Glomerular visceral epithelial cell (primary cell): ENCODE results near the gene MTHFD1L.
A peak's percentile ranks its signal among the peaks of the same experiment; 100 is the strongest.
"Not testable (repeated sequence)": the region's sequence is repeated elsewhere in the genome, so short reads cannot be mapped to it uniquely, and the experiment has no call there.

Source experiments
- DNase-seq: peaks from one replicate; pipeline ENCODE4 v3.0.0-alpha.2; 2016; ENCODE audit errors: extremely low spot score

Gene MTHFD1L

DNA sequence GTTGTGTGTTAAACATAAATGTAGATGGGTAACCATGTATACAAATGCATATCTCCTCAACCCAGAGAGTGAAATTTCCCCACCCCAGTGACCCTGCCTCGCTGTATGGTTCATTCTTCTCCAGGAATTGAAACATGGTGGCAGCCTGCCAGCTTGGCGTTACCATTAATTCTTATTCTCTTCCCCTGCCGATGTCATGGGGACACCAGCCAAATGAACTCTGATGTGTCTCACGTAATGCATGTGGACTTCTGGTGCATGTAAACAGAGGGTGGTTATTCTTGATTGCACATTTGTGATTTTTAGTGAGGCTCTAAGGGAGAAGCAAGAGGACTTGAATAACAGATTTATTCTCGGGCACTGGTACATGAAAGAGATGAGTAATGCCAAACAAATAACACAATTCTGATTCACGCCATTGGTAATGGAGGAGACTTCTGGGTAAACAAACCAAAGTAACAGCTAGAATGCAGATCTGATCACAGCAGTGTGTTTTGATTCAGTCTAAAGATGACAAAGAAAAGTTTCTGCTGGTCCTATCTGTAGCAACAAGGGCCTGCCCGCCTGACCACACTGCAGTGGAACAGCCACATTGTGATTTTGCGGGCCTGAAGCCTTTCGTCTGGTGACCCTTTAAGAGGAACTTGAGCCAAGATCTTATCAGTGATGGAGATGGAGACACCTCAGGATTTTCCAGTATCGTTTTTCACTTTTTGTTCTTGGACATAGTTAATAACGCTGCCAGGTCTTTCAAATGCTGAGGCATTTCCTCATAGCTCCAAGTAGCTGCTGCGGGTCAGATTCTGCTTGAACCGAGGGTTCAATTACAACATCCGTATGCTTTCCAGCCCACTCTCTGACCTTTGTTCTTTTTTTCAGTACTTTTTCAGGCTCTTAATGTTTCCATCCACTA, 202.4 kb downstream of the MTHFD1L start:
- DNase-seq, result peak; percentile 90

DNA sequence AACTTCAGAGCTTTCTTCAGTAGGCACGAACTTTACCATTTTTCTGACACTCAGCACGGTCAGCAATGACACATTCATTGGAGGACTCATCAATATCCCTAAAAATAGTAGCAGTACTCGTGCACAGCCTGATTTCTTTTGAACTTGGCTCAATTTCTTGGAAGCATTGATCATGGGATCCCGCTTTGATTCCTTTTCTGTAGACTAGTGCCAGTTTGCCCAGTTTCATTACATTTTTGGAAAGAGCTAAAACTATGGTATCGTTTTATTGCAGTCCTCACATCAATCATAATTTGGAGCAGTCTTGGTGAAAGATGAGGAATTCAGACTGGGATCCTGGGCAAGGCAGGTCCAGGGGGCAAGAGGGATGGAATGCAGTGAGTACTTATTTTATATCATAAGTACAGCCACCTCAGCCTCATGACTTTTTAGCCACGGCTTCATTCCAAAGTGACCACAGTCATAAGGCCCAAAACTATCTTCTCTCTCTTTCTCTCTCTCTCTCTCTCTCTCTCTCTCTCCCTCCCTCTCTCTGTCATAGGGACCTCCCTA, 203.3 kb downstream of the MTHFD1L start:
- peak; percentile 80 for DNase-seq

DNA sequence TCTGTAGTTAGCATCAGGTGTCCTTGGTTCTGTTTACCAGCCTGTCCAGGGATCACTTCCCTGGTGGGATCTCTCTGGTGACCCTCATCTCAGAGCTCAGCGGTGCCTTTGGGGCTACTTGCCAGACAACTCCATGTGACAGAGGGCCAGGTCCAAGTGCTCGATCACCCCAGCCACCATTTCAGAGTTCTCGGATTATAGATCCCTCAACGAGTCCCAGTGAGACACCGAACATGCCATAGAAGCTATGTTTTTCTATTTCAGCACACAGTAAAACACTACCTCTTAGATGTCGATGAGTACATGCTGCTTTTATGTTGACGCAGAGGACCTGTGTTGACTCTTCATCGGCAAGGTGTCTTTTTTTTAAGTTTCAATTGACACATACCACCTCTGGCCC, 204.1 kb downstream of the MTHFD1L start:
- DNase-seq, result no peak

DNA sequence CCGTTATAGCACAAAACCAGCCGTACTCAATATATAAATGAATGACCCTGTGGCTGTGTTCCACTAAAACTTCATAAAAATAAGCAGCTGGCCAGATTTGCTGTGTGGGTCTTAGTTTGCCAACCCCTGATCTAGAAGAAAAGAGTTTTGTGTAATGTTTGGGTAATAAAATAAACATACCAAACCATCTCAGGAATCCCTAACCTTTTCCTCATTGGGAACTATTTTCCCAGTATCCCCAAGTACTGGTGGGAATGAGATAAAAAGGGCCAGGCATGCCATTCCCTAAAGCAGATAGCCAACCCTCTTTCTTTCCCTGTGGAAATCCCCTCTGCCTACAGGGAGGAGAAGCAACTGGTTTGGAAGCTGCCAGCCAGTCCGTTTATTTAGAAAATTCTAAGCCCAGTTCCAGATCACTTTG, 205.1 kb downstream of the MTHFD1L start:
- DNase-seq, result no peak

DNA sequence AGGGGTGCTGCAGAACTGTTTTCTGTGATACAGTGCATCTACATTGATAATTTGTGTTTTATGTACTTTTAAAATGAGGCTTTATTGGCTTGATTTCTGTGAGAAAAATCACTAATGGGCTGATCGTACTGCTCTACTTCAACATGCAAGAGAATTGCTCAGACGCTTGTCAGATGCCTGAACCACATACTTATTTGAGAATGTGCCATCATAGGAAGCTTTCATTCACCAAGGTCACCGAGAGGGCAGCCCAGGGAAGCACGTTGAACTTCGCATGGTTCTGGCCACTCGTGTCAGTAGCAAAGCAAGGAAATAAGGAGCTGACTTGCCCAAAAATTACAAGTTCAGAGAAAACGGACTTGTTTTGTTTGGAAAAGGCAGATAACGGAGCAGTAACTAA, 205.8 kb downstream of the MTHFD1L start:
- DNase-seq, result peak; percentile 38

DNA sequence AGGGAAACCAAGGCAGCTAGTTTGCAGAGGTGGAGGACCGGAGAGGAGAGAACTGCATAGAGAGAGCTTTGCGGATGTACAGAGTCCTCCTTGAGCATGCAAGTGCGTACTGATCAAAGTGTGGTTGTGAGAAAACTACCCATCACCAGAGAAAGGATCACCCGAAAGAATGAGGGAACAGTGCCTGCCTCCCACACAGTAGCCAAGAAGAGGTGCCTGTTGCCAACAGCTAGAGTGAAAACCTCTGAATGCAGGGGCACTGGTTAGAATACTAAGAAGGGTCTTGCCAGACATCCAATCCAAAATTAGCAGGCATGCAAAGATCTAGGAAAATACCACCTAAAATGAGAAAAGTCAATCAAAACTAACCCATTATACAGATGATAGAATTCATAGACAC, 207.6 kb downstream of the MTHFD1L start:
- DNase-seq, result no peak

DNA sequence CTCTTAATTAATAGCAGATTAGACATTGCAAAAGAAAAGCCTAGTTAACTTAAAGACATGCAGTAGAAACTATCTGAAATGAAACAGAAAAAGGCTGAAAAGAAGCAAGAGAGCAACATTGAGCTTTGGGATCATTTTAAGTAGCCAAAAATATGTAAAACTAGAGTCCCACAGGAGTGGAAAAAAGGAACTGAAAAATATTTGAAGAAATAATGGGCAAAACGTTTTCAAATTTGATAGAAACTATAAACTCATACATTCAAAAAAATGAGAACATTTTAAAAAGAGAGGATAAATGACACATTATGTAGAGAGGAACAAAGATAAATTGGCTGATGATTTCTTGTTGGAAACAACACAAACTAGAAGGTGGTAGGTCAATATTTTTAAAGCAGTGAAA, 208.2 kb downstream of the MTHFD1L start:
- DNase-seq, result no peak

DNA sequence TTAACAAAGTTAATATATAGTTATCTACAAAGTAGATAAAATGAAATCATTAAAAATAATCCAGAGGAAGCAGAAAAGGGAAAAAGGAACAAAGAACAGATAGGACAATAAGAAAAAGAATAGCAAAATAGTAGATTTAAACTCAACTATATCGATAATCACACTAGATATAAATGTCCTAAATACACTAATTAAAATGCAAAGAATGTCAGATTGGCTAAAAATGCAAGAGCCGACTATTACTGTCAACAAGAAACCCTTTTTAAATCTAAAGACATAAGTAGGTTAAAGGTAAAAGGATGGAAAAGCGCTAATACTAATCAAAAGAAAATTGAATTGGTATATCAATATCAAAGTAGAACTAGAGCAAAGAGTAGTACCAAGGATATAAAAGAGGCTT, 209.5 kb downstream of the MTHFD1L start:
- no peak for DNase-seq

DNA sequence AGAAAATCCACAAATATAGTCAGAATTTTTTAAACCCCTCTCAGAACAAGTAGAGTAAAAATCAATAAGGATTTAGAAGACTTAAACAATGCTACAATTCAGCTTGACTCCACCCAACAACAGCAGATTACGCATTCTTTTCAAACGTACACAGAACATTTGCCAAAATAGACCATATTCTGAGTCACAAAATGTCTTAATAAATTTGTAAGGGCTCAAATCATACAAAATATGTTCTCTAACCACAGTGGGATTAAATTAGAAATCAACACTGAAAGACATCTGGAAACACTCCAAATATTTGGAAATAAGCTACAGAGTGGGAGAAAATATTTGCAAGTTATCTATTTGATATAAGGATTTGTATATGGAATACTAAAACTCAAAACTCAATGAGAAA, 210.0 kb downstream of the MTHFD1L start:
- no peak for DNase-seq

DNA sequence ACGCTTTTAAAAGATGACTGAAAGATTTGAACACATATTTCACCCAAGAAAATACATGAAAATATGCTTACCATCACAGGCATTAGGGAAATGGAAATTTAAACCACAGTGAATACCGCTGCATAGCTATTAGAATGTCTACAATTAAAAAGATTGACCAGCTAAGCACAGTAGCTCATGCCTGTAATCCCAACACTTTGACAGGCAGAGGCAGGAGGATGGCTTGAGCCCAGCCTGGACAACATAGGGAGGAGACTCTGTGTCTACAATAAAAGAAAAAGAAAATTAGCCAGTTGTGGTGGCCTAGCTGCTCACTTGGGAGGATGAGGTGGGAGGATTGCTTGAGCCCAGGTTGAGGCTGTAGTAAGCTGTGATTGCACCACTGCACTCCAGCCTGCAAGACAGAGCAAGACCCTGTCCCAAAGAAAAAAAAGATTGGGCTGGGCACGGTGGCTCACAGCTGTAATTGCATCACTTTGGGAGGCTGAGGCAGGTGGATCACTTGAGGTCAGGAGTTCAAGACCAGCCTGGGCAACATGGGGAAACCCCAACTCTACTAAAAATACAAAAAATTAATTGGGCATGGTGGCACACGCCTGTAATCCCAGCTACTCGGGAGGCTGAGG, 210.5 kb downstream of the MTHFD1L start:
- no peak for DNase-seq

DNA sequence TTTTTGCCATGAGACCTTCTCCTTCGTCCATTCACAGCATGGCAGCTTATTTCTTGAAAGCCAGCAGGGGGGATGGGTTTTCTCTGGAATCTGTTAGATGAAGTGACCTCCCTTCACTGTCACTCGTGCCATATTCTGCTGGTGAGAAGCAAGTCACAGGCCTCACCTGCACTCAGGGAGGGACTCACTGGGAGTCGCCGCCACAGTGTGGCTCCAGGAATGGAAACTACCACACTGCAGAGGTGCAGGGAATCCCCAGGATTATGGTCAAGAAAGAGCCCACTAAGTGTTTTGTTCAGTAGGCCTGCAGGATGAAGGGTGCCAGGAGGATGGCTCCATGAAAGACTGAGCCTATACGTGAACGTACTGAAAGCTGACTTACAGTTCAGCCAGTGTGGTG, 213.2 kb downstream of the MTHFD1L start:
- DNase-seq, result no peak

DNA sequence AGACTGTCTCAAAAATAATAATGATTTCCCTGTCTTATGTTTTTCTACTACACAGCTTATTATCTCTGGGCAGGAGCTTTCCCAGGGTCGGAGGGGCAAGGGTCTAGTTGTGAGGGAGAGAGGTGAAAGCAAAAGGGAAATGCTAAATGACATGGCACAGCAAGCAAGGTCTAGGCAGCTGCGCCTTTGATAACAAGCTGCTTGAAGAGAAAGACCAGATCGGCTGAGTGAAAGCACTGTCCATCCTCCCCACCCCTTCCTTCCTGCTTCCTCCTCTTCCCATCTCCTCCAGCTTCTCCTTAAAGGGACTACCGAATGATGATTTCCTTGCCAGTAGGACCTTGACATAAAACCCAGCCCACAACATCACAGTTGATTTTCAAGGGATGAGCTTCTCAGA, 216.2 kb downstream of the MTHFD1L start:
- no peak for DNase-seq

DNA sequence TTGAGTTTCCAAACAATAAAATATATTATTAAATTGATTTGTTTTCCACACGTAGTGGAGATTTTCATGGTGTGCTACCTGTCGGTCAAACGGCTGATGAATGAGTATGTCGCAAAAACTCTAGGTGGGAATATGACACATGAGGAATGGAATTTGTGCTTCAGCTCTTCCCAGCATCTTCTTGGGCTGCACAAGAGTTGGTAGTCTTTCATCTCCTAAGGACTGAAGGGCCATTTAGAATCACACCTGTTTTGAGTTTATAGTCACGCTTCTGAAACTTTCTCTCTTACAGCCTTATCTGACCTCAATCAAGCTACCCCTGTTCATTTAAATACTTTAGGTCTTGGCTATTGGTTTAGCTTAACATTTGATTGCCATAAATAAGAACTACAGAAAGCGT, 216.6 kb downstream of the MTHFD1L start:
- peak; percentile 31 for DNase-seq

DNA sequence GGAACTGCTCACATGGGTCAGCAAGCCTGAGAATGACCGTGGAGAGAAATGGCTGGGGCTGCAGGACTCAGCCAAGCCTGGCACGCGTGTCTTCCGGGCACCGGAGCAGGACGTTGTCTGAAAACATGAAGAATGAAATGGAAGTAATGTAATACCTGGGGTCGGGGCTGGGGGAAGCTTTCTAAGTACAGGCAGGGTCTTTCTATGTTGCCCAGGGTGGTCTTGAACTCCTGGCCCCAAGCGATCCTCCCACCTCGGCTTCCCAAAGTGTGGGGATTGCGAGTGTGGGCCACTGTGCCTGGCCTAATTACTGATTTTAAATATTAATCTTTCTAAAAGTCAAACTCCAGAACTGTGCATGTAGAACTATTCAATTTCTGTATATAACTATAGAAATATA, 218.8 kb downstream of the MTHFD1L start:
- DNase-seq, result no peak

DNA sequence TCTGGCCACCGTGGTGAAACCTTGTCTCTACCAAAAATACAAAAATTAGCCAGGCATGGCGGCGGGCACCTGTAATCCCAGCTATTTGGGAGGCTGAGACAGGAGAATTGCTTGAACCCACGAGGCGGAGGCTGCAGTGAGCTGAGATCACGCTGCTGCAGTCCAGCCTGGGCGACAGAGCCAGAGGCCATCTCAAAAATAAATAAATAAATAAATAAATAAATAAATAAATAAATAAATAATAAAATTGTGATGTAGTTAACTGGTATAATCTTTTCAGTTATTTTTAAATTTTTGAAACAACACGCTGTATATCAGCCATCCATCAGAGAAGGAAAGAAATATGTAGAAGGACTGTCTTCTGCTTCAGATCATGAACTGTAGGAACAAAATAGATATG, 221.6 kb downstream of the MTHFD1L start:
- DNase-seq, result not testable (repeated sequence)

DNA sequence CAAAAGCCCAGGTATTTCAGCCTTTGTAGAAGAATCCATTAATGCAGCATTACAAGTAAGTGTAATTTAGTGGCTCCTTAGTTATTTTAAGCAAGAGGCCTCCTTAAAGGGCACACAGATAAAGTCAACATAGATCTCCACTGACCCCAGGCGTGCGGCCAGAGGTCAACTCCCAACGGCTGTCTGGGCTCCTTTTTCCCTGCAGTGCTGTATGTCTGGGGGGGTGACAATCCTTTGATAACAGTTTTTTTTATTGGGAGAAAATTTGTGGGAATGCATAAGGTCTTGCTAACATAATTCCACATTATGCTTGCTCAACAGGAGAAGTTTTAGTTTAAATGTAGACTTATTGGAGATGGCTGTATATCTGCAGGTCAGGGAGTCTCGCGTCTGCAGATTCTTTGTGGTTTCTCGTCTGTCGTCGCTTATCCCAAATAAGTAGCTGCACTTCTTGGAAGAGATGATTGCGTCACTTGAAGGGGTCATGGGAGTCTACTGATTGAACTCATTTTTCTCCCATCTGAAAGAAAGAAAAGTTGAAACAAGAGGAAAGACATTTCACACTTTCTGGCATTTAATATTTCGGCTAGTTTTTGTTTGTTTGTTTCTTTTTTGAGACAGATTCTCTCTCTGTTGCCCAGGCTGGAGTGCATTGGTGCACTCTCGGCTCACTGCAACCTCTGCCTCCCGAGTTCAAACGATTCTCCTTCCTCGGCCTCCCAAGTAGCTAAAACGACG, 222.5 kb downstream of the MTHFD1L start:
- DNase-seq, result no peak

DNA sequence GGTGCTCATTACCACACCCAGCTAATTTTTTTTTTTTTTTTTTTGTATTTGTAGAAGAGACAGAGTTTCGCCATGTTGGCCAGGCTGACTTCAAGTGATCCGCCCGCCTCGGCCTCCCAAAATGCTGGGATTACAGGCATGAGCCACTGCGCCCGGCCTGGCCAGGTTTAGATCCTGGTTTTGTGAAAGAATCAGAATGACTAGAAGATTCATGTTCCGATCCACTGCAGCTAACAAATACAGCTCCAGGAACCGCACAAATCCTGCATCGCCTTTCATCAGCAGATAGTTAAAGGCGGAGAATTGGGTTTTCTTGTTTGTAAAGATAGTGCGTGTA, 223.1 kb downstream of the MTHFD1L start:
- no peak for DNase-seq

DNA sequence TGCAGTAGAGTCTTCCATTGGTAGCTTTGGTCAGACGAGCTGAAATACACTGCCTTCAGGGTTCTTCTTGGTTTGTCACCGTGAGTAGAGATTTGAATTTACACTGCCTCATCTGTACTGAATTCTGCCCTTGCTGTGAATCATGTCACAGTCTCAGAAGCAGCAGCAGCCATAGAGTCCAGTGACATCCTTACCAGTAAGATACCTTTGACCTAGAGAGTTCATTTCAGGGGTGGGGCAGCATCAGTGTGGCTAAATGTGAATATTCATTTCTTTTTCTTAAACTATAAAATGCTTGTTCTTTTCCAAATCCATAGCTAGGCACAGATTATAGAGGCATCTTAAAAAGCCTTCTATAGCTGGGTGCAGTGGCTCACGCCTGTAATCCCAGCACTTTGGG, 223.5 kb downstream of the MTHFD1L start:
- DNase-seq, result no peak

DNA sequence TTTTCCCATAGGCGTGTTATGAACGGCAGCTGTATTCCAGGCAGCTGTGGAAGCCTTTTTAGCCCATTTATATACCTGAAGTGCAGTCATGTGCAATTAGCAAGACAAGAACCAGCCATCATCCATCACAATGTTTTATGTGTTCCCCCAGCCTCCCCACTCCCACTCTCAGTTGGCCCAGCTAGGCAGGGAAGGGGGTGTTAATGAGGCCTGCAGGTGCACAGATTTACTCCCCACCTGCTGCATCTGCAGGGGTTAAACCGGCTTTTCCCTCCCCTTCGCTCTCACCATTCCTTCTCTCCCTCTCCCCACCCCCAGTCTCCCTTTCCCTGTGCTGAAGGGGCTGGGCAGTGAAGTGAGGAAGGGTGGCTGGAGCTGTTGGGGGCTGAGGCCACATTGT, 224.5 kb downstream of the MTHFD1L start:
- no peak for DNase-seq

DNA sequence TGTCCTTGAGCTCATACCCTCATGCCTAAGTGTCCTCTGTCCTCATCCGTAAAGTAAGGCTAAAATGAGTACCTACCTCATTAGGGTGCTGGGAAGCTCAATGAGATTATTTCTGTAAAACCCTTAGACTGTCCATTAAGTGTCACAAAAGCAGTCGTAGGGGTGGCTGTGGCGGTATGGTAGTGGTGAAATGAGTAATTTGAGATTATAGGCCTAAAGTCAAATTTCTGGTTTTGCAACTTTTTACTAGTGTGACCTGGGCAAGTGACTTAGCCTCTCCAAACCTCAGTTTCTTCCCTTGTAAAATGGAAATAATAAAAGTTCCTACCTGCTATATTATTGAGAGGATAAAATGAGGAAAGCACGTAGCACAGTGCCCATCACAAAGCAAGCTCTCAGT, 226.1 kb downstream of the MTHFD1L start:
- DNase-seq, result no peak

DNA sequence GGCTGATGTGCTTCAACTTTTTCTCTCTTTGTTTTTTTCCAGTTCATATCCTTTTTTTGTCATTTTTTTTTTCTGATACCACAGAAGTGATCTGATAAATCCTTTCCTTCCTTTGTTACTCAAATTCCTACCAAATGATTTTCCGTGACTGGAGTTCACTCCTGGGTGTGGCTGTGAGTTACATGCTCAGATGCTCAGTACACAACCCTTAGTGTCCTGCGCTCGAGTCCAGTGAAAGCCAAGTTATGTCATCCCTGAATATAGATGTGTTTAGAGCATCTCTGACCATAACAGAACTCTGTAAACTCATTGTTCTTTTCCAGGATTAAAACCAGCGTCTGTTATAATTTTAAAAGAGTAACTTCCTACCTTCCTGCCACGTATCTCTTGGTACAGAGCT, 227.1 kb downstream of the MTHFD1L start:
- DNase-seq, result no peak

DNA sequence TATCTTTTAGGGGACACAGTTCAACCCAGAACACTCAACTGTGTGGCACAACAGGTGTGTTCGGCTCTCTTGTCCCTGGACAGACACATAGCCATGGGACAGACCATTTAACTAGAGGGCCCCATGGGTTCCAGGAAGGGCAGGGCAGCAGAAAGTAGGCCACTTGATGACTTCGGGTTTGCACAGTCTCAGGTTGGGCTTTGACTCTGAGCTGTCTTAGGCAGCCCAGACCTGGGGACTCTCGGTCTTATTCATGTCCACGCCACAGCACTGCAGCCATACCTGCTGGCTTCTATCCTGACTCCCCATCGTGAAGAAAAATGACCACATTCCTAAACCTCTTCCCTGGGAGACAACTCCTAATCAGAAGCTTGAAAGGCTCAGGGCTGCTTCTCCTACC, 228.2 kb downstream of the MTHFD1L start:
- DNase-seq, result no peak
